IPS-NIHi7 (cell line): Measurements from ENCODE around the gene ABI2.
"Not testable (repeated sequence)": the region's sequence is repeated elsewhere in the genome, so short reads cannot be mapped to it uniquely, and the experiment has no call there.

Experiments
- DNase-seq: peaks from one replicate; pipeline ENCODE4 v3.0.0; 2012; ENCODE audit warnings: mixed read lengths; ENCODE audit errors: extremely low spot score

The ABI2 gene

DNA sequence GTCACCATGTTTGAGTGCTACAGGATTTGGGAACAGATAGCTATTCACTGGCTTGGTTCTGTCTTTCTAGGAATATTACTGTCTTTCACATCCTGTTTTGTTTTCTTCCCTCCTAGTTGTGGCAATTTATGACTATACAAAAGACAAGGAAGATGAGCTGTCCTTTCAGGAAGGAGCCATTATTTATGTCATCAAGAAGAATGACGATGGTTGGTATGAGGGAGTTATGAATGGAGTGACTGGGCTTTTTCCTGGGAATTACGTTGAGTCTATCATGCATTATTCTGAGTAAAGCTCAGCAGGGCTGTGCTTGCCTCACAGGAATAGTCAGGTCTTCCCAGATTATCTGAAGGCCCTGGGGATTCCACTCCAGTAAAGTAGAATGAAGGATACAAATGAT lies 98.9 kb downstream of the ABI2 start:
- no peak for DNase-seq

DNA sequence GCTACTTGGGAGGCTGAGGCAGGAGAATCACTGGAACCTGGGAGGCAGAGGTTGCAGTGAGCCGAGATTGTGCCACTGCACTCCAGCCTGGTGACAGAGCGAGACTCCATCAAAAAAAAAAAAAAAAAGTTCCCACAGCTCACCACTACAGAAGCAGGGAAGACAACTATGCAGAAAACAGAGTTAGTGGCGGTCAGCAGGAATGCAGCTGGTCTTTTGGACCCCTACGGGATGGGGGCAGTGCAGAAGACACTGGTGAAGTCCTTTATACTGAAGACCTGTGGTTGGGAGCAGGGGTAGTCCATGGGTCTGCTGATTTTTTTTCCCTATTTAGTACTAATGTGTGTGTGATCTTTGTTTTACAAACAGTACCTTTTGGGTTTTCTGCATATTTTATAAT lies 101.4 kb downstream of the ABI2 start:
- not testable (repeated sequence) for DNase-seq

DNA sequence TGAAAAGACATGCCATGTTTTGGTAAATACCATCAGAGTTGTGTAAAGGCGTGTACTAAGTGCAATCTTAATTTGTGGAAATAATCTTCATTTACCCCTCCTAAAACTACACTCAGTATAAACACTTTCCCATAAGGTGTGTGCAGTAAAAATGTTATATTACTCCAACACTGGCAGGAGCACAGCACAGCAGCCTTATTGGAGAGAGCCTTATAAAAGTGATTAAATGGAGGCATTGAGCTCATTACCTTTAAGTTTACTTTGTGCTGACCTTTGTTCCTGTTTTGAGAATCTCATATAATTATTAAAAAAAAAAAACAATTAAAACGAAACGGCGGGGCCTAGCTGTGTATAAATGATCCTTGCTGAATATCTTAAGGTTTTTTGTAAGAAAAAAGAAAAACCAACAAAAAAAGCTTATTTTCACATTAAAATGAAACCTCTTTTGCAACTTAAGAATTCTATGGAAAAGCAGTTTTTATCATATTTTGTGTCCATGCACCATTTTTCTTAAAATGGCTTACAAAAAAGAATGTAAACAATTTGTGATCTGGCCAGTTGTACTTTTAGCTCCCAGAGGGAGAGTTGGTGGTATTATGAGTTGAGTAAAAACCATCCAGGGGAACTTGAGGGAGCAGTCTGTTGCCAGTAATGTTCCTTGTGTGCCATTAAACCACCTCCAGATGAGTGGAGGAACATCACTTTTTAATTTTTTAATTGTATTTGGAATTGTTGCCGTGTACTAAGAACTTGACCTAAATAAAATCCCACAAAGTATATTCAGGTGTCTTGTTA lies 103.4 kb downstream of the ABI2 start:
- no peak for DNase-seq

DNA sequence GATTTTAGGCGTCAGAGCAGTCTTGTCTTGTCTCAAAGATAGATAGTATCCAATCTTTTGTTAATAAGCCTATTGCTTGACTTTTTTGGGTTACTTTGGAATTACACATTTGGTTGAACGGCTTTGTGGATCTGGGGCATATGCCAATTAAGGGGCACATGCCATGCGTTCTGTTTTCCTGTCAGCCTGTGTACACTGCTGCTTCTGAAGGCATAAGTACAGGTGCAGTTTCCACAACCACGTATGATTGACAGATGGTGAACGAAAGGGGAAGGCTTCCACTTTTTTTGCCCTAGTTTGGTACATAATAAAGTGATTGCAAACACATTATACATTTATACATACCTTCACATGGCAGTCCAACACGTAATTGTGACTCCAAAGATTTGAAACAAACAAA lies 104.6 kb downstream of the ABI2 start:
- no peak for DNase-seq

DNA sequence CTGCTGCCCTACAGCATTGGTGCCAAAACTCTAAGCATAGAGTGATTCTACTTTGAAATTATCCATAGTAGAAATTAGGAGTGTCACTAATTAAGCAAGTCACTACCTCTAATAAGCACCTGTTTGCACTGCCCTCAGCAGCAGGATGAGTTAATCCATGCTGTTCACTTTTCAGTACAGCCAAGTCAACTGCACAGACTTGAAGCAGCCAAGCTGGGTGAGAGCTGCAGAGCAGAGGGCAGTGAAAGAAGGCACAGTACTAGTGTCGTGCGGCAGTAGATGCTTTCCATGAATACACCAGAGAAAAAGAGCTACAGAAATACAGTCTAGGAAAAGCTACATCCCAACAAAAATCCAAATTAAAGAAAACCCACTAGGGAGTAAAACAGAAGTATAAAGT lies 108.3 kb downstream of the ABI2 start:
- DNase-seq = no peak

DNA sequence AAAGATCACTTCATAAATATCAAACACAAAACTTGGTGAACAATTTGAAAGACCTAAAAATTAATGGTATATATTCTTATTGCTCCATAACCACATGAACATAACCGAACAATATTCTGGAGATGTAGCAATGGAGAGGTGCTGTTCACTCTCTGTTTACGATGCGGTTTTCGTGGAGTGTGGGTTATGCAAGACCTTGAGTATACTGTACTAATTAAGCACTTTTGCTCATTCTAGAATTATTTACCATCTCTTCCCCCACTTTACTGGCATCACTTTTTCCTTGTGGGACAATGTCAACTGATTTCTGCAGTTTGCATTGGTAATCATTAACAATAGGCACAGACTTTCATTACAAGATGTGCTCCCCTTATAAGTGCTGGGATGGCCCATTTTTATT lies 109.3 kb downstream of the ABI2 start:
- no peak for DNase-seq

DNA sequence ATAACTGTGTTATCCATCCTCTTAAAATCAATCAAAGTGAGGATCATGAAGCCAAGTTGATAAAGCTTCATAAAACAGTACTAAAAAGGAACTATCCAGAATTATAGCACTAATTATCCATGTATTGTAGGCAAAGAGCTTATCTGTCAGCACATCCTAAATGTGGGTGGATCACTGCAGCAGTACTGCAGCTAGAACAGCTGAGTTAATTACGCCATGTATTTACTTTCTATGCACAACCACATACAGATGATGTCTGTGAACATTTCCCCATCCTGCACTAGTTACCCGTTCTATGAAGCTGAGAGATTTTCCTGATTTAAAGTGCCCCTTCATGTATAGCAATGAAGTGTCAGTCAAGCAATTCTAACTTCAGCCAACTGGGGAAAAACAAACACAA lies 110.3 kb downstream of the ABI2 start:
- no peak for DNase-seq

DNA sequence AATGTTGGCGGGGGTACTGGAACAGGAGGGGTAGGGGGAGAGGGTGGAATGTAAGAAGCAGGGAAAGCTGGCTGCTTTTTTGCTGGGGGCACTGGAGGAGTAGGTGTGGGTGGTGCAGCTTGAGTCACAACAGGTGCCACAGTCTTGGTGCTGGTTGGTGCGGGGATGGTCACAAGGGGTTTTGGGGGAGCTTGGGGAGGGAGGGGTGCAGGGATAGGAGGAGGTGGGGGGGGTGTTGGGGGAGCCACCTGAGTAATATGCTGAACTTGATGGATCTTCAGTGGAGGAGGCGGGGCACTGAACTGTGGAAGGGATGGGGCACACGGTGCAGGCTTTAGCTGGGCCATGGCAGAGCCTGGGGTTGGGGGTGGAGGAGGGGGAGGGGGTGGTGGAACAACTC lies 112.5 kb downstream of the ABI2 start:
- DNase-seq = no peak

DNA sequence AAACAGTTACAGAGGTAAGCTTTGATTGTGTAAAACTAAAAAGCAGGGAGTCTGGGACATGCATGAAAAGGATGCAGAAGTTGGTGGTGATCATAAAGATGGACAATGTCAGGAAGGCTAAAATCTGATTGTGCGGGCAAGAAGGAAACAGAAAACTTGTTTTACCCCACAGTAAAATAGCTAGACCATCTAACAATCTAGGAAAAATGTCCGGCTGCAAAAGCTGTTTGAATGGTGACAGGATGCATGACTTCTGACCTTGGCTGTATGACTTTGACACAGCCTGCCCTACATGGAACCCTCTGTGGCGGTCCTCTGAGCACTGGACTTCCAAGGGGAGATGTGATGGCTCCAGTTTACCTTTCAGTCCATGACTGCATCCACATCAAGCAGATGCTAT lies 113.3 kb downstream of the ABI2 start:
- no peak for DNase-seq

DNA sequence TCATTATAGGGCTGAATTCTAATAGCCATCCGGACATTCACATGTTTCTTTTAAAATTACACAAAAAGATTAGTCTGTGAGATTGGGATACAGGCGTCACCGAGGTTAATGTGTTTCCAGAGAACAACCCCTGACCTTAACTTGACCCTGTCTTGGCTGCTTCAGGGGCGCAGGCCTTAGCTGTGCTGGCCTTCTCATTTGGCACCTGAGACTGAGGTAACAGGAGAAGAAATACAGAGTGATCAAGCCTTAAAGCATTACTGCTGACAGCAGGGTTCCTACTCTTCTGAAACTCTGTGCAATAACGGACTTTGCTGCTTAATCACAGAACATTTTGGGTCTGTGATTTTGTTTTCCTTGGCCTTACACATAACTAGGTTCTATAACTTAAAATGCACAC lies 114.3 kb downstream of the ABI2 start:
- no peak for DNase-seq

DNA sequence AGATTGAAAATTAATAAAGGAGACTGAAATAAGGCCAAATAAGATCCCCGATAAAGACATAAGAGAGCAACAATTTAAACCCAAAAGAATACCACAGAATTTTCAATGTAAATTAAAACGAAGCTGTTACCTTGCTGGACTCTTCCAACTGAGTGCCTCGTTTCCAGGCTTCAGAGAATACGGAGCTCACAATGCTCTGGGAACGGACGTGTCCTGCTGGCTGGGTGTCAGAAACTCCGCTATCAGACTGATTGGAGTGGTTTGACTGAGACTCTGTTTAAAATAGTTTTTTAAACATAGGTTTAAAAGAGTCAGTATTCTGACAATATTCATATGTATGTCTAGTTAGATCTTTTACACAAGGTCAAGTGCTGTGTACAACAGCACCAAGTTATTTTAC lies 116.5 kb downstream of the ABI2 start:
- no peak for DNase-seq

DNA sequence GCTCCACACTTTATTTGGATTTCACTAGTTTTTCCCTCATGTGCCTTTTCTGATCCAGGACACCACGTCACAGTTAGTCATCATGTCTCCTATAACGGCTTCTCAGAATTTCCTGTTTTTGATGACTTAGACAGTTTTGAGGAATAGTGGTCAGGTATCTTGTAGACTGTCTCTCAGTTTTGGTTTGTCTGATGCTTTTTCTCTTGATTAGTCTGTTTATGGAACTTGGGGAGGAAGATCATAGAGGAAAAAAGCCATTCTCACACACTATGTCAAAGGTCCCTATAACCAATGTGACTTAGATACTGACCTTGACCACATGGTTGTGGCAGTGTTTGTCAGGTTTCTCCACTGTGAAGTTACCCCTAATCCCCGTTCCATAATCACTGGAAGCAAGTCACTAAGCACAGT lies 117.9 kb downstream of the ABI2 start:
- no peak for DNase-seq

DNA sequence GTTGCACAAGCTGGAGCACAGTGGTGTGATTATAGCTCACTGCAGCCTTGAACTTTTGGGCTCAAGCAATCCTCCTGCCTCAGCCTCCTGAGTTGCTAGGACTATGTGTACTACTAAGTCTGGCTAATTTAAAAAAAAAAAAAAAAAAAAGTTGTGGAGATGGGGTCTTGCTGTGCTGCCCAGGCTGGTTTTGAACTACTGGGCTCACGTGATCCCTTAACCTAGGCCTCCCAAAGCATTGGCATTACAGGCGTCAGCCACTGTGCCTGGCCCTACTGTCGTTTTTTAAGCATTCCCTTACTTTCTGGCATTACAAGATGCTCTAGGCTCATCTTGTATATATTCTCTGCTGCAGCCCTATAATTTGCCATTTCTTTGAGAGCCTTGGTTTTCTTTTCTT lies 118.6 kb downstream of the ABI2 start:
- no peak for DNase-seq

DNA sequence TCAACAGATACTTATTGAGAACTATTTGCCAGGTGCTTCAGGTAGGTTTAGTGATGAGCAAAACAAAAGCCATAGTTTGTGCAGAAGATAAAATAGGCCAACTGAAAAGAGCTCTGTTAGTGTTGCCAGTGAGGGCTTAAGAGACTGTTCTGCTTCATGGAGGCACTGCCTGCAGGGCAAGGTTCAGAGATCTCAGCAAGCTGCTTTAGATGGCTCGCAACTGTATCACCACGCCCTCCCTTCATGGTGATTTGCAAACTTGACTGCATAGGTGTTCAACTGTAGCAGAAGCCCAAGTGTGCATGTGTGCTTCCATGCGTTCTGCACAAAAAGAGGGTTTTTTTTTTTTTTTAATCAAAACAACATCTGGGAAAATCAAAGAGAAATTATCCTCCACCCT lies 122.4 kb downstream of the ABI2 start:
- no peak for DNase-seq

DNA sequence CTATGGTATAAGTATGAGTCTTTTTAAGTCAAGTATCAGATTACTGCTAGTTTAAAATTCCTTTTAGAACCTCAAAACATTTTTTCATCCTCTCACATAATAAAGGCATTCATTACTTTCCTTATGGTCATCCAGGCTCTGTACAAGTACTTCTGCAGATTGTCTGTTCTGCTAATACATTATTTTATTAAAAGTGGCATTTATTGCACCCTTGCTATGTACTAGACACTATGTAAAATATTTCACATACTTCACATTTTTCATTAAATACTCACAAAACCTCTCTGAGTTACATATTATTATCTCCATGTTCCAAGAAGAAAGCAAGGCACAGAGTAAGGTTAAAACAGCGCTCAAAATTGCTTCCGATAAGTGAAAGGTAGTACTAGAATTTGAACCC lies 122.8 kb downstream of the ABI2 start:
- no peak for DNase-seq

DNA sequence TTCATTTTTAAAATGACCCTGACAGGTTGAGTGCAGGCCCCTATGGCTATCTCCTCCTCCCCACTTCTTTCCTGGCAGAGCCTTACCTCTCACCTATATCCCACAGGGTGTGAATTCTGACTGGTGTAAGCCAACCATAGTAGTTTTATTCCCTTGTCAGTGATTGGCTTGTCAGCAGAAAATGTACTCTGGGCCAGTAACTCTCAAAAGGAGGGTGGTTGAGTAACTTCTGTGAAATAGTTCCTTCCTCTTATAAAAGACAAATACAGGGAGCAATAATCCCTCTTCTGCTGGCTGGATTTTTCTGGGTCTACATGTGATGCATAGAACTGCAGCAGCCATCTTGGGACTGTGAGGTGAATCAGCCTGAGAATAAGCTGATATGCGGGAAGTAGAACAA lies 123.5 kb downstream of the ABI2 start:
- DNase-seq = no peak

DNA sequence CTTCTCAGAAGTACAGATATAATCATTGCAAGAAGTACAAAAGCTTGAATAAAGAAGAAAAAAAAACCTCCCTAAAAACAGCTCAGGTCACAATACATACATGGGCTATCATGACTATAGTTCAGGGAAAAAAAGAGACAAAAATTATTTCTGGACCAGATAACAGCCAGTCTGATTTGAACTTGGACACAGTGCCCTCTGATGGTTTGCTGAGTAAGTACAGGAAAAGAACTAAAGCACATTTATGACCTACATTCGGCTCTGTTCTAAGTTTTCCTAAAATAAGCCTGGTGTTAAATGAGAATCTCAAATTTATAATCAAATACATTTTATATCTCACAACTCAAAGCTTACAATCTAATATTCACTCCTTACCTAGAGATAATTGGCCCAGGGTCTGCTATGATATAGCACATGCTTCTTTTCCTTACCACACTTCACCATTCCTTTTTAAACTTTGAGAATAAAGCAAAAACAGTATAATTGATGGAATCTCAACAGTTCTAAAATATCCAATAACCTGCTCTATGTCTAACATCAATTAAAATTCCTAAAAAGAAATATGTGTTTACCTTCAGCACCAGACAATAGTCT lies 125.8 kb downstream of the ABI2 start:
- peak; percentile 31 for DNase-seq

DNA sequence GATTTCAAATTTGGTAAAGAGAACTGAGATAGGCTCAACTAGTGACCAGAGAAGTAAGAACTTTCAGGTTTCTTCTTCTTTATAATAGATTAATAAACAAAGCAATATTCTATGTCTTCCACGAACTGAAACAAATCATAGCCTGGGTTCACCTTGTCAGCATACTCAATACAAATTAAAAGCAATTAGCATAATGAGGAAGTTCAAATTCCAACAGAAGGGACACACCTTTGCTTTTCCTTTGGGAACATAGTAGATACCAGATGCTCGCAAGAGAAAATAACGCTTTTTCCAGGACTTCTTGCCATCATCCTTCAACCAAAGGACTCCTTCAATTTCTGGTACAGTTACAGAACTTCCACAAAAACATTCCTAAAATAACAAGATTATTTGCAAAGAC lies 127.0 kb downstream of the ABI2 start:
- DNase-seq = no peak

DNA sequence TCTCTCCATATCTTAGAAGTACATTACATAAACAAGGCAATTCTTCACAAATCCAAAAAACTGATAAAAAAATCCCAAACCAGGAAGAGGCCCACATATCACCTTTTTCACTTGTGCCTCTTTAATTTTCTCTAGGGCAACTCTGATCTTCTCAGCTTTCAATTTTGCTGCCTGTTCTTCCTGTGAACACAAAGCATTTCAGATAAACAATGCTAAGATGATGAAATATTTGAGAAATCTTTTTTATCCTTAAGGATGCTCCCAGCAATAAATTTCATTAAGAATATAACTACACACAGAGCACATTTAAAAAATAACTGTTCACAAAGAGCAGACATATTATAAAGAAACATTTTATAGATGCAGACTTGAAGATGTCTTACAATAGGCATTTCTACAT lies 133.6 kb downstream of the ABI2 start:
- DNase-seq = no peak

DNA sequence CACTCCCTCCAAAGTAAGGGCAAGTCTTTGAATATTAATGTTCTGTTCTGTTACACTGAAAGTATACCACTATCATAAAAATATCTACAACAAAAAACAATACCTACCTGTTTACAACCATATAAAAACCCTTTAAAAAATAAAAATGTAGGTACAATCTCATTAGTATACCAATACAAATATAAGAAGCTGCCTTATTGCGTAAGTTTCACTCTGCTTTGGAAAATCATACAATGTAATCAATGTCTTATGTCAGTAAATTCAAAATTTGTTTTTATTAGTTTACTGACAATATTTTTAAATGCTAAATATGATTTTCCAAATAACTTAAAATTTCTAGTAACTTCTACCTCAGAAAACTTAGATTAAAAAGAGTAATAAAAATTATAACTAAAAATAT lies 134.1 kb downstream of the ABI2 start:
- no peak for DNase-seq

DNA sequence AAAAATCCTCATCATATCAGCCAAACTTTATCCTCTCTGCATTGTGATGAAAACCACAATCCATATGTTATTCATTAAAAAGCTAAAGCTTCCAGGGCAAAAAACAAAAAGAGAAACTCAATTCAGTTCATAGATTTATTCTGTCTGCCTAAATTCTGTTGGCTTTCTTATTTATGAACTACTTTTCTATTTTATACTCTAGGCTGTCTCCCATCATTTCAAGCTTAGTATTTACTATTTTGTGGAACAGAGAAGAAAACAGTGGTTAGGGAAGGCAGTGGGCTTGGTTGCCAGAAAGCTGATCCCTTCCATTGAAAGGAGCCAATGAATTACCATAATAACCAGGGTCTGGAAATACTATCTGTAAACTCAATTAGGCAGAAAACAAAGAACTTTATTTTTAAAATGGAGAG lies 135.1 kb downstream of the ABI2 start:
- no peak for DNase-seq

DNA sequence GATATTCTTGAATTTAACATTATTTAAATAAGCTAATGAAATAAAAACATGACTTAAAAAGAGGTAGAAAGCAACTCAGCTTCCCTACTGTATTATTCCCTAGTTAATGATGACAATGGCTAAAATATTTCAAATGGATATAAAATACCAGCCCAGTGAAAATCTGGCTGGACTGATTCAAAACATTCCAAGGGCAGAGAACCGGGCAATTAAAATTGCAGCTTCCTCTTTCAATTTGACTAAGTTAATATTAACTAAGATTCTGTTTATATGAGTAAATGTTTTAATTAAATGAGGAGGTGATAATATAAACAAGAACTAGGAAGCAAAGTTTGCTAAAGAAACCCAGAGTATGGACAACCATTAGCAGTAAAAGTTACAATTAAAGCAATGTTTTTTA lies 141.4 kb downstream of the ABI2 start:
- no peak for DNase-seq

DNA sequence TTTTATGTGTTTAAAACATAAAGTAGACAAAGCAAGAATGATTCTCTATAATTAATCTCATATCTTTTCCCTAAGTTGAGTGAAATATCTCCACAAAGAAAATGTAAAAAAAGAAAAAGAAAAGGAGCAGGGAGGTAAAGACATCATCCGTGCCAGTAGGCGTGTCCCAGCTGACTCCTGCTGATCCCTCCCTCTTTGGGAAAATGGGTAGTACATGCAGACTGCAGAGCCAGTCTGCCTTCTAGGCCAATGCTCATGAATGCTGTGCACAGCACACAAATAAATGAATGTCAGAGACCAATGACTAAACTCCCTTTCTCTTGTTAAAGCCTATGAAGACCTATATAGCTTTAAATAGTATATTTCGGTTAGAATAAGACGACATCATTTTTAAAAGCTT lies 142.2 kb downstream of the ABI2 start:
- DNase-seq = peak; percentile 17

DNA sequence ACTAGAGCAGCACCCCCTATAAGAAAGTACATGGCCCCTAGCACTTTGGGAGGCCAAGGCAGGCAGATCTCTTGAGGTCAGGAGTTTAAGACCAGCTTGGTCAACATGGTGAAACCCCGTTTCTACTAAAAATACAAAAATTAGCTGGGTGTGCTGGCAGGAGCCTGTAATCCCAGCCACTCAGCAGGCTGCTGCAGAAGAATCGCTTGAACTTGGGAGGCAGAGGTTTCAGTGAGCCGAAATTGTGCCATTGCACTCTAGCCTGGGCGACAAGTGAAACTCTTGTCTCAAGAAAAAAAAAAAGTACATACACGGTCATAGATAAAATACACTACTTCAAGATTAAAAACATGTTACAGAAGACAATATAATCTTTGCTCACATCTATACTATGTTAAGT lies 143.1 kb downstream of the ABI2 start:
- DNase-seq = no peak
